Loucy (cell line): ENCODE measurements around the gene PLEKHH1.

Experiments used
- H2AFZ ChIP-seq: fragments of 200-600 bp; sonication (generic); 2 replicates; pipeline ENCODE4 v1.6.0; 2016; ENCODE audit warnings: antibody characterized with exemption, mild to moderate bottlenecking, low read length, moderate library complexity
- H3F3A ChIP-seq: fragments of 200-600 bp; 2 replicates; pipeline ENCODE4 v1.6.0; 2016; ENCODE audit warnings: antibody characterized with exemption, low read depth, mild to moderate bottlenecking
- H3K27me3 ChIP-seq: fragments of 200-600 bp; sonication (generic); 2 replicates; pipeline ENCODE4 v1.6.1; 2014; ENCODE audit warnings: low read length, mild to moderate bottlenecking; ENCODE audit not compliant: insufficient read depth, poor library complexity, severe bottlenecking
- H3K36me3 ChIP-seq: fragments of 200-600 bp; sonication (generic); 2 replicates; pipeline ENCODE4 v1.6.1; 2016; ENCODE audit warnings: low read length; ENCODE audit not compliant: insufficient read depth
- H3K4me1 ChIP-seq: fragments of 200-600 bp; sonication (generic); 2 replicates; pipeline ENCODE4 v1.5.1; 2014; ENCODE audit warnings: low read length, mild to moderate bottlenecking; ENCODE audit not compliant: insufficient read depth, poor library complexity, severe bottlenecking
- H3K4me2 ChIP-seq: fragments of 200-600 bp; sonication (generic); 2 replicates; pipeline ENCODE4 v1.6.0; 2014; ENCODE audit warnings: antibody characterized with exemption, low read length, low read depth, mild to moderate bottlenecking; ENCODE audit not compliant: poor library complexity, severe bottlenecking
- H3K4me3 ChIP-seq: fragments of 200-600 bp; sonication (generic); 2 replicates; pipeline ENCODE4 v1.5.1; 2014; ENCODE audit warnings: low read length, mild to moderate bottlenecking, mixed read lengths; ENCODE audit not compliant: poor library complexity, severe bottlenecking
- H3K79me2 ChIP-seq: fragments of 200-600 bp; sonication (generic); 2 replicates; pipeline ENCODE4 v1.6.1; 2014; ENCODE audit warnings: low read length; ENCODE audit not compliant: insufficient read depth
- H3K9ac ChIP-seq: fragments of 200-600 bp; sonication (generic); 2 replicates; pipeline ENCODE4 v1.6.0; 2014; ENCODE audit warnings: mild to moderate bottlenecking, low read depth, low read length, moderate library complexity; ENCODE audit not compliant: poor library complexity, severe bottlenecking
- H3K9me2 ChIP-seq: fragments of 200-600 bp; sonication (generic); replicated peaks from 2 replicates; pipeline ENCODE4 v1.6.1; 2016; ENCODE audit warnings: low read depth, low read length, mixed read lengths
- H3K9me3 ChIP-seq: fragments of 200-600 bp; sonication (generic); 2 replicates; pipeline ENCODE4 v1.6.1; 2014; ENCODE audit warnings: mild to moderate bottlenecking, antibody characterized with exemption, low read length, low read depth; ENCODE audit not compliant: insufficient read depth
- H4K20me1 ChIP-seq: fragments of 200-600 bp; sonication (generic); 2 replicates; pipeline ENCODE4 v1.6.0; 2014; ENCODE audit warnings: antibody characterized with exemption, low read length, mild to moderate bottlenecking; ENCODE audit not compliant: insufficient read depth, poor library complexity, severe bottlenecking
- EZH2phosphoT487 ChIP-seq: fragments of 200-600 bp; IDR thresholded peaks from 2 replicates; pipeline ENCODE4 v1.6.1; 2018; ENCODE audit warnings: antibody characterized with exemption, mild to moderate bottlenecking, moderate library complexity, borderline replicate concordance
- TF ChIP-seq, protein P1 (sequence below): fragments of 200-600 bp; sonication (generic); conservative IDR thresholded peaks from 2 replicates; pipeline ENCODE4 v1.5.1; 2014; ENCODE audit warnings: mild to moderate bottlenecking, antibody characterized with exemption, low read length

The PLEKHH1 gene

DNA sequence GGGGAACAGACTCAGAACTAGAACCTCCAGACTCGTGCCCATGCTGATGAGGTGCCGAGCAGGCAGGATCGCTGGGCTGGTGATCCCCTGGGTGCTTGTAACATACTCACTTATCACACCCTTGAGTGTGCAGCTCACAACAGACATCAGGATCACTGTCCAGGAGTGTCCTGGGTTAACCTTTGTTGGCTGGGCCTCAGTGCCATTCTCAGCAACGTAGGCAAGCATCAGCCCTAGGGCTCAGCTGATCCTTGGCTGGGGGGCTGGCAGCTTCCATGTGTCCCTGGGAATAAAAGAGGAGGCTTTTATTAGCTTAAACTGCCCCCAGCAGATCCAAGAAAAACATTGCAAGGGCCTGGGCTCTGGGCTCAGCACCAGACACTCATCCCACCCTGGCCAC, 46.2 kb upstream of the PLEKHH1 start:
- Histone ChIP-seq H3F3A (no peaks in the 10 kb centered on the region), H3K9me2 (no peaks in the 10 kb centered on the region), H3K4me1 (peaks cover 38% of the 10 kb centered on the region), H4K20me1 (no peaks in the 10 kb centered on the region), H3K36me3 (no peaks in the 10 kb centered on the region; the same call in 1 of the 2 replicates), H2AFZ (no peak overlapping the region), H3K4me3 (peak overlapping the region; percentile 93), H3K4me2 (peak overlapping the region; percentile 89), H3K27me3 (no peaks in the 10 kb centered on the region), H3K79me2 (peaks cover 17% of the 10 kb centered on the region), H3K9ac (peak overlapping the region; percentile 96), H3K9me3 (no peaks in the 10 kb centered on the region)
- TF ChIP-seq, protein P1, sequence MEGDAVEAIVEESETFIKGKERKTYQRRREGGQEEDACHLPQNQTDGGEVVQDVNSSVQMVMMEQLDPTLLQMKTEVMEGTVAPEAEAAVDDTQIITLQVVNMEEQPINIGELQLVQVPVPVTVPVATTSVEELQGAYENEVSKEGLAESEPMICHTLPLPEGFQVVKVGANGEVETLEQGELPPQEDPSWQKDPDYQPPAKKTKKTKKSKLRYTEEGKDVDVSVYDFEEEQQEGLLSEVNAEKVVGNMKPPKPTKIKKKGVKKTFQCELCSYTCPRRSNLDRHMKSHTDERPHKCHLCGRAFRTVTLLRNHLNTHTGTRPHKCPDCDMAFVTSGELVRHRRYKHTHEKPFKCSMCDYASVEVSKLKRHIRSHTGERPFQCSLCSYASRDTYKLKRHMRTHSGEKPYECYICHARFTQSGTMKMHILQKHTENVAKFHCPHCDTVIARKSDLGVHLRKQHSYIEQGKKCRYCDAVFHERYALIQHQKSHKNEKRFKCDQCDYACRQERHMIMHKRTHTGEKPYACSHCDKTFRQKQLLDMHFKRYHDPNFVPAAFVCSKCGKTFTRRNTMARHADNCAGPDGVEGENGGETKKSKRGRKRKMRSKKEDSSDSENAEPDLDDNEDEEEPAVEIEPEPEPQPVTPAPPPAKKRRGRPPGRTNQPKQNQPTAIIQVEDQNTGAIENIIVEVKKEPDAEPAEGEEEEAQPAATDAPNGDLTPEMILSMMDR = no peak
- no peak for TF ChIP-seq EZH2phosphoT487

DNA sequence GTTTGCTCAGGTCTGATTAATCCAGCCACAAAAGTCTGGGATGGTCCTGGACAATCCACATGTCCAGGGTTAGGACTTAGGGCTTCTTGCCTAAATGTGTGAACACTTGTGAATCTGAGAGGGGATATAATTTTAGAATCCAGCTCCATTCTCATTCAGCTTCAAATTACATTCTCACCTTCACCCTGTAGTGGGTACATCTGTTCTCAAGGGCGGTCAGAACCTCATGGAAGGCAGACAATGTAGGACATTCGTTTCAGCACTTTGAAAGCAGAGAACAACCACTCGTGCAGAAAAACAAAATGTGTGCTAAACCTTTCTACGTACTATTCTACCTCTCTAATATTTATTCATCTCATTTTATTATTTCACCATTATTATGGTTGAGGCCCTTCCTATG, 45.8 kb upstream of the PLEKHH1 start:
- H3K9ac ChIP-seq = peak overlapping the region; percentile 96
- peaks cover 17% of the 10 kb centered on the region for H3K79me2 ChIP-seq
- no peak for TF ChIP-seq EZH2phosphoT487
- TF ChIP-seq, protein P1 = no peak
- no peaks in the 10 kb centered on the region; the same call in 1 of the 2 replicates for H3K36me3 ChIP-seq
- H3K4me2 ChIP-seq = peak overlapping the region; percentile 89
- no peaks in the 10 kb centered on the region for H3K9me2 ChIP-seq
- H3F3A ChIP-seq = no peaks in the 10 kb centered on the region
- H3K4me3 ChIP-seq = peak overlapping the region; percentile 93
- no peak overlapping the region for H2AFZ ChIP-seq
- peaks cover 38% of the 10 kb centered on the region for H3K4me1 ChIP-seq
- no peaks in the 10 kb centered on the region for H4K20me1 ChIP-seq
- no peaks in the 10 kb centered on the region for H3K27me3 ChIP-seq
- no peaks in the 10 kb centered on the region for H3K9me3 ChIP-seq

DNA sequence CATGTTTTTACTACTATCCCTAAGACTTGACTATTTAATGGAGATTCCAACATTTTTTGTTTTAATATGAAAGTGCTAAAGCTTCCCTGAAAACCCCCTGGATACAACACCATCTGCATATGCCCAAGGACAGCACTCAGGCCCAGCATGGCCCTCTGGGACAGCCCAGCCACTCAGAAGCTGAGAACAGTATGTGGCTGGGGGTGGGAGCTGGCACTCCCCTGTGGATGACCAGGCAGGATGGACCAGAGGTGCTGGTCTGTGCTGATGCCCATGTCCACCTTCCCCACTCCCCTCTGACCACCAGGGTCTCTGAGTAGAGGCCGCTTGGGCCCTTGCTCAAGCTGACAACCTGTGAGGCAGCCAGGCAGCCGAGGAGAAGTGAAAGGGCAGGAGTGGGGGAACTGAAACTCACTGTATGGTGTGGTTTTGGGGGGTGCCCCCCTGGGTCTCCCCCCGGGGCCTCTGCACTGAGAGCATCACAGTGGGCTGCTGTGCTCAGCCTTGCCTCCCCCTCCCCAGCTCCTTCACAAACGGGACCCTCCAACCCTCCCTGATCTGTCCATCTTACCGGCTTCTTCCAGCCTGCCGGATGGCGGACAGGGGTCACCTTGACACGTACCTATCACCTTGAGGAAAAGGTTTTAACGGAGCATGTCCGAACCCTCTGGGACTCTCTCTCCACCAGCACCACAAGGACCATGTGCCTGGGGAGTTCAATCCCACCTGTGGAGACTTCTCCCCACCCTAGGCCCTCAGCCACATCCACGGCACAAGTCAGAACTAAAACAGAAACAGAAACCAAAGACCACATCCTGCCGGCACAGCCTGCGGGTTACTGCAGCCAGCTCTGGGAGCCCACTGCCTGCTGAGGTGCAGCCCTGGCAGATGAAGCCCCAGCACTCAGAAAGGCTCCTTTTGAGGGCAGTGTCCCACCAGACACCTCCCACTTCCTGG, 44.9 kb upstream of the PLEKHH1 start, which contains the start of gene TMEM229B:
TMEM229B (minus strand) TSS at position 785 of the 957 bp plus-strand sequence. CDS start 14,798 bp downstream, outside the sequence.
- Histone ChIP-seq H2AFZ (peak within 1 kb of the TSS; percentile 87), H3K27me3 (no peaks in the 10 kb centered on the region), H3K4me3 (peak within 1 kb of the TSS; percentile 93), H3K4me2 (peak within 1 kb of the TSS; percentile 89), H3K9me3 (no peaks in the 10 kb centered on the region), H3K36me3 (no peaks in the 10 kb centered on the region; the same call in 1 of the 2 replicates), H3K4me1 (peaks cover 38% of the 10 kb centered on the region), H3K79me2 (peaks cover 17% of the 10 kb centered on the region), H4K20me1 (no peaks in the 10 kb centered on the region), H3K9ac (peak within 1 kb of the TSS; percentile 96), H3K9me2 (no peaks in the 10 kb centered on the region), H3F3A (no peaks in the 10 kb centered on the region)
- TF ChIP-seq, protein P1 = no peak
- no peak for TF ChIP-seq EZH2phosphoT487
